ENCODE data around the gene SPON1.
"Not testable (repeated sequence)": the region's sequence is repeated elsewhere in the genome, so short reads cannot be mapped to it uniquely, and the experiment has no call there.

SPON1 gene

GRCh38 chr11:14089690-14090462 lies 127.4 kb downstream of the SPON1 start:
- H3K9me3 ChIP-seq (ENCODE audit: control insufficient read depth, low read length): no peaks in the 10 kb centered on the region
- DNase-seq (ENCODE audit: low read depth): no peak
- no peak overlapping the region for H3K4me3 ChIP-seq (ENCODE audit: low read length)
- H3K4me1 ChIP-seq (ENCODE audit: control insufficient read depth, insufficient read depth, low read length): peaks cover 8% of the 10 kb centered on the region
- H3K27me3 ChIP-seq (replicated peaks; ENCODE audit: control insufficient read depth, insufficient read depth, low read length): no peaks in the 10 kb centered on the region
- no peaks in the 10 kb centered on the region for H3K36me3 ChIP-seq (ENCODE audit: control insufficient read depth, insufficient read depth, low read length, severe bottlenecking)
- no peak overlapping the region for H3K9ac ChIP-seq (ENCODE audit: low read length)

- not testable (repeated sequence) for H3K4me1 ChIP-seq (ENCODE audit: control insufficient read depth, insufficient read depth, low read length); H3K4me3 ChIP-seq (ENCODE audit: low read length); H3K36me3 ChIP-seq (ENCODE audit: control insufficient read depth, insufficient read depth, low read length, severe bottlenecking); H3K27me3 ChIP-seq (replicated peaks; ENCODE audit: control insufficient read depth, insufficient read depth, low read length); H3K9me3 ChIP-seq (ENCODE audit: control insufficient read depth, low read length); DNase-seq (ENCODE audit: low read depth); H3K9ac ChIP-seq (ENCODE audit: low read length)
Observed at GRCh38 chr11:14090631-14091030, 128.1 kb downstream of the SPON1 start.

DNA sequence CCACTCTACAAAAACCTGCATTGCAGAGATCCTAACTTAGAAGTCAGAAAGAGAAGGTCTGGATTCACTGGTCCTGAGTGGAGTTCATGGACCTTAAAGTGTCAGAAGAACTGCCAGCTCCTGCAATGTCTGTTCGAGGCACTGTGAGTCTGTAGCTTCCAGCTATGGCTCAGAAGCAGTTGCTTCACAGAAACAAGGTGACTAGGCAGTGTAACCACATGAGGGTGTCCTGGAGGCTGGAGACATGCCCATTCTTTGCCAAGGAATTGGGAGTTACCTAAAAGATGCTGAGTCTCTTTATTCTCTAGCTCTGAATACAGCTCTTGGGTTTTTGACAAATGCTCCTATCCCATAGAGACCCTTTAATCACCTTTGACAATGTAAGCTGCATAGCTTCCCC lies 130.5 kb downstream of the SPON1 start:
- H3K27me3 ChIP-seq (replicated peaks; ENCODE audit: control insufficient read depth, insufficient read depth, low read length): no peaks in the 10 kb centered on the region
- DNase-seq (ENCODE audit: low read depth): no peak
- H3K36me3 ChIP-seq (ENCODE audit: control insufficient read depth, insufficient read depth, low read length, severe bottlenecking): no peaks in the 10 kb centered on the region
- no peaks in the 10 kb centered on the region for H3K9me3 ChIP-seq (ENCODE audit: control insufficient read depth, low read length)
- H3K9ac ChIP-seq (ENCODE audit: low read length): no peak overlapping the region
- peaks cover 18% of the 10 kb centered on the region for H3K4me1 ChIP-seq (ENCODE audit: control insufficient read depth, insufficient read depth, low read length)
- H3K4me3 ChIP-seq (ENCODE audit: low read length): no peak overlapping the region

DNA sequence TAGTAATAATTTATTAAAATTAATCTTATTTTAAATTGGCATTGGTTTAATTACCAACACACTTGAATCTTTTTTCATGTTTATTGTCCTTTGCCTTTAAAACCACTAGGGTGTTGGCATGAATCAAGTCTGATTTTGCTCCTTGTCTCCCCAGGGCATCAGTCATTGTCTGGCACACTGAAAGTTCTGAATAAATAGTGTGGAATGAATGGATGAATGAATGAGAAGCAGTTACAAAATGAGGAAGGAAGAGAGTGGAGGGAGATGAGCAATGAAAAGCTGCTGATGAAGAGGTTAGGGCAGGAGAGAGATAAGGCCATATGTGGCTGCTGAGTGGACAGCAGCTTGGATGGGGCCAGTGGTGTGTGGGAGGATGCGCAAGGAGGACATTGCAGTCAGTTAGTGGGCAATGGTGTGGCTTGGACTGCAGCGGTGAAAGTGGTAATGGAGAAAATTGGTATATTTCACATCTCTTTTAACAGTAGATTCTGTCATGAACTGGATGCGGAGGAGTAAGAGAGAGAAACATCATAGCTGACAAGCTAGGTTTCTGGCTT lies 132.0 kb downstream of the SPON1 start:
- no peaks in the 10 kb centered on the region for H3K9me3 ChIP-seq (ENCODE audit: control insufficient read depth, low read length)
- H3K27me3 ChIP-seq (replicated peaks; ENCODE audit: control insufficient read depth, insufficient read depth, low read length): no peaks in the 10 kb centered on the region
- H3K4me1 ChIP-seq (ENCODE audit: control insufficient read depth, insufficient read depth, low read length): peaks cover 18% of the 10 kb centered on the region
- no peaks in the 10 kb centered on the region for H3K36me3 ChIP-seq (ENCODE audit: control insufficient read depth, insufficient read depth, low read length, severe bottlenecking)
- no peak overlapping the region for H3K9ac ChIP-seq (ENCODE audit: low read length)
- no peak for DNase-seq (ENCODE audit: low read depth)
- no peak overlapping the region for H3K4me3 ChIP-seq (ENCODE audit: low read length)

GRCh38 chr11:14095882-14096281 lies 133.4 kb downstream of the SPON1 start:
- no peaks in the 10 kb centered on the region for H3K9me3 ChIP-seq (ENCODE audit: control insufficient read depth, low read length)
- DNase-seq (ENCODE audit: low read depth): no peak
- H3K36me3 ChIP-seq (ENCODE audit: control insufficient read depth, insufficient read depth, low read length, severe bottlenecking): peaks cover 3% of the 10 kb centered on the region
- H3K4me3 ChIP-seq (ENCODE audit: low read length): no peak overlapping the region
- no peaks in the 10 kb centered on the region for H3K27me3 ChIP-seq (replicated peaks; ENCODE audit: control insufficient read depth, insufficient read depth, low read length)
- H3K9ac ChIP-seq (ENCODE audit: low read length): no peak overlapping the region
- peaks cover 10% of the 10 kb centered on the region for H3K4me1 ChIP-seq (ENCODE audit: control insufficient read depth, insufficient read depth, low read length)

- no peak overlapping the region for H3K9ac ChIP-seq (ENCODE audit: low read length)
- H3K9me3 ChIP-seq (ENCODE audit: control insufficient read depth, low read length): no peaks in the 10 kb centered on the region
- DNase-seq (ENCODE audit: low read depth): no peak
- no peak overlapping the region for H3K4me3 ChIP-seq (ENCODE audit: low read length)
- peaks cover 10% of the 10 kb centered on the region for H3K4me1 ChIP-seq (ENCODE audit: control insufficient read depth, insufficient read depth, low read length)
- H3K36me3 ChIP-seq (ENCODE audit: control insufficient read depth, insufficient read depth, low read length, severe bottlenecking): peaks cover 3% of the 10 kb centered on the region
- no peaks in the 10 kb centered on the region for H3K27me3 ChIP-seq (replicated peaks; ENCODE audit: control insufficient read depth, insufficient read depth, low read length)
Observed at GRCh38 chr11:14096606-14097005, 134.1 kb downstream of the SPON1 start.

DNA sequence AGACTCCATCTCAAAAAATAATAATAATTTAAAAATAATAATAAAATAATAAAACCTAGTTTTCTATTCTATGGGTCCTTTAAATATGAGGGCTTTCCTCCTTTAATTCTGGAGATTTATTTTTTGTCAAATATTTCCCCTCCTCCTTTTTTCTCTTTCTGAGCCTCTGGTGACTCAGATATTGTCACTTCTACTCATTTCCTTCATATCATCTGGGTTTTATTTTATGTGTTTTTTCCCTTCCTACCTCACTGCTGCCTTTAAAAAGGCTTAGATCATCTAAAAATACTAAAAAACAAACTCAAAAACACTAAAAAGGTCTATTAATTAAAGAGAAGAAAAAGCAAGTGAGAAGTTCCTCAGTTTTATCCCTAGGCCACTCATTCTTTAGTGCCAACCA lies 138.9 kb downstream of the SPON1 start:
- peaks cover under 1% of the 10 kb centered on the region for H3K4me1 ChIP-seq (ENCODE audit: control insufficient read depth, insufficient read depth, low read length)
- H3K4me3 ChIP-seq (ENCODE audit: low read length): no peak overlapping the region
- DNase-seq (ENCODE audit: low read depth): no peak
- H3K36me3 ChIP-seq (ENCODE audit: control insufficient read depth, insufficient read depth, low read length, severe bottlenecking): peaks cover 3% of the 10 kb centered on the region
- H3K9me3 ChIP-seq (ENCODE audit: control insufficient read depth, low read length): no peaks in the 10 kb centered on the region
- no peak overlapping the region for H3K9ac ChIP-seq (ENCODE audit: low read length)
- no peaks in the 10 kb centered on the region for H3K27me3 ChIP-seq (replicated peaks; ENCODE audit: control insufficient read depth, insufficient read depth, low read length)

DNA sequence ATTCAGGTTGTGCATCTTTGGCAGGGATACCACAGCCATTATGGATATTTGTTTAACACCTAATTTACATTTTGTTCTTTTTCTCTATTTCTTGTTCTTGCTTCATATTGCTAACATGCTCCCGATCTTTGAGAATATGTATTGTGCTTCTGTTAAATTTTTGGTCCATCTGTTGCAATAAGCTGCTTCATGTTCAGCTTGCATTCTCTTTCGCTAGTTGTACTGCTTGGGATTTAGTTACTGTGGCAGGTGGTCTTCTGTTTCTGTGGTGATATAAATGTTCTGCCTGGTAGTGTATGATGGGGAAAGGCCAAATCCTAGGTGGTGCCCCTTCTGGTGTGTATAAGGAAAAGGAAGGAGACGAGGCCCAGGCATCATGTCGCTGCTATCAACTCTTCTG lies 140.2 kb downstream of the SPON1 start:
- DNase-seq (ENCODE audit: low read depth): no peak
- Histone ChIP-seq H3K4me3 (ENCODE audit: low read length) (no peak overlapping the region), H3K27me3 (replicated peaks; ENCODE audit: control insufficient read depth, insufficient read depth, low read length) (no peaks in the 10 kb centered on the region), H3K9ac (ENCODE audit: low read length) (no peak overlapping the region), H3K4me1 (ENCODE audit: control insufficient read depth, insufficient read depth, low read length) (no peaks in the 10 kb centered on the region), H3K9me3 (ENCODE audit: control insufficient read depth, low read length) (no peaks in the 10 kb centered on the region), H3K36me3 (ENCODE audit: control insufficient read depth, insufficient read depth, low read length, severe bottlenecking) (peaks cover 3% of the 10 kb centered on the region)

- H3K4me3 ChIP-seq (ENCODE audit: low read length): no peak overlapping the region
- H3K36me3 ChIP-seq (ENCODE audit: control insufficient read depth, insufficient read depth, low read length, severe bottlenecking): no peaks in the 10 kb centered on the region
- H3K4me1 ChIP-seq (ENCODE audit: control insufficient read depth, insufficient read depth, low read length): no peaks in the 10 kb centered on the region
- DNase-seq (ENCODE audit: low read depth): no peak
- H3K9ac ChIP-seq (ENCODE audit: low read length): no peak overlapping the region
- no peaks in the 10 kb centered on the region for H3K9me3 ChIP-seq (ENCODE audit: control insufficient read depth, low read length)
- no peaks in the 10 kb centered on the region for H3K27me3 ChIP-seq (replicated peaks; ENCODE audit: control insufficient read depth, insufficient read depth, low read length)
Observed at GRCh38 chr11:14105446-14105845, 142.9 kb downstream of the SPON1 start.

DNA sequence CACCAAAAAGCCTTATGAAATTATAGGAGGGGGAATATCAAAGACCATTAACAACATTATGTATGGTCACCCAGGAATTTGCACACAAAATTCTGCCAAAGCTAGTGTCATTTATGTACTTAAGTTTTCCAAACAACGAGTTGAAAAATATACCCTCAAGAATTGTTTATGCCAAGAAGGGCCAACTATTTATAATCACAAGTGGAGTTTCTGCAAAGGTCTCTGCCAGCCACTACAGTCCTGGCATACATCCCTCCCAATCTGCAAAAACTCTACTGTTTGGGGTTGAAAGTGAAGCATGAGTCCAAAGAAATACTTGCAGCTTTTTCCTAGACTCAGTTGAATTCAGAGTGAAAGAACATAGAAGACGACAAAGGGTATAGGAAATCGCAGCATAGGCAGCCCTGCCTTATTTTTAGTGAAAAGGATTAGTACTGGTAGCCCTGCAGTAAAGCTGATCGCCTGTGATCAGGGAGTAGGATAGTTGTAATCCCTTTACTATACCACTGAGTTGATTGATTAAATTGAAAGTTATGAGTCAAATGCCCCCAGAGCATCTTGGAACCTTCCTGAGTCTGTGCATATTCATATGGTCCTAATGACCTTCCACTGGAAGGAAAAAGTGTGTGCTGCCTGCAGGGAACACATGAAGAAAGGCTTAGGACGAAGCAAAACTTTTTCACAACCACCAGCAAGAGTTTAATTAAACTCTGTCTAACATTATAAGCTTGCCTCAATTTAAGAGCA lies 144.0 kb downstream of the SPON1 start:
- Histone ChIP-seq H3K36me3 (ENCODE audit: control insufficient read depth, insufficient read depth, low read length, severe bottlenecking) (no peaks in the 10 kb centered on the region), H3K27me3 (replicated peaks; ENCODE audit: control insufficient read depth, insufficient read depth, low read length) (no peaks in the 10 kb centered on the region), H3K9me3 (ENCODE audit: control insufficient read depth, low read length) (no peaks in the 10 kb centered on the region), H3K9ac (ENCODE audit: low read length) (no peak overlapping the region), H3K4me3 (ENCODE audit: low read length) (no peak overlapping the region), H3K4me1 (ENCODE audit: control insufficient read depth, insufficient read depth, low read length) (peaks cover 5% of the 10 kb centered on the region)
- DNase-seq (ENCODE audit: low read depth): no peak

GRCh38 chr11:14107050-14107430 lies 144.5 kb downstream of the SPON1 start:
- no peak for DNase-seq (ENCODE audit: low read depth)
- H3K9ac ChIP-seq (ENCODE audit: low read length): no peak overlapping the region
- peaks cover 11% of the 10 kb centered on the region for H3K4me1 ChIP-seq (ENCODE audit: control insufficient read depth, insufficient read depth, low read length)
- no peaks in the 10 kb centered on the region for H3K9me3 ChIP-seq (ENCODE audit: control insufficient read depth, low read length)
- no peaks in the 10 kb centered on the region for H3K36me3 ChIP-seq (ENCODE audit: control insufficient read depth, insufficient read depth, low read length, severe bottlenecking)
- H3K27me3 ChIP-seq (replicated peaks; ENCODE audit: control insufficient read depth, insufficient read depth, low read length): no peaks in the 10 kb centered on the region
- no peak overlapping the region for H3K4me3 ChIP-seq (ENCODE audit: low read length)
